SKM-1 (cell line): ENCODE results near the gene AUTS2.

Experiments
- DNase-seq: peaks from one replicate; lab custom pipeline; 2025; ENCODE audit not compliant: unreplicated experiment; lab: John Stamatoyannopoulos, UW

Gene AUTS2

GRCh38 chr7:69622960-69623359 lies 24.7 kb downstream of the AUTS2 start:
- no peak for DNase-seq

DNA sequence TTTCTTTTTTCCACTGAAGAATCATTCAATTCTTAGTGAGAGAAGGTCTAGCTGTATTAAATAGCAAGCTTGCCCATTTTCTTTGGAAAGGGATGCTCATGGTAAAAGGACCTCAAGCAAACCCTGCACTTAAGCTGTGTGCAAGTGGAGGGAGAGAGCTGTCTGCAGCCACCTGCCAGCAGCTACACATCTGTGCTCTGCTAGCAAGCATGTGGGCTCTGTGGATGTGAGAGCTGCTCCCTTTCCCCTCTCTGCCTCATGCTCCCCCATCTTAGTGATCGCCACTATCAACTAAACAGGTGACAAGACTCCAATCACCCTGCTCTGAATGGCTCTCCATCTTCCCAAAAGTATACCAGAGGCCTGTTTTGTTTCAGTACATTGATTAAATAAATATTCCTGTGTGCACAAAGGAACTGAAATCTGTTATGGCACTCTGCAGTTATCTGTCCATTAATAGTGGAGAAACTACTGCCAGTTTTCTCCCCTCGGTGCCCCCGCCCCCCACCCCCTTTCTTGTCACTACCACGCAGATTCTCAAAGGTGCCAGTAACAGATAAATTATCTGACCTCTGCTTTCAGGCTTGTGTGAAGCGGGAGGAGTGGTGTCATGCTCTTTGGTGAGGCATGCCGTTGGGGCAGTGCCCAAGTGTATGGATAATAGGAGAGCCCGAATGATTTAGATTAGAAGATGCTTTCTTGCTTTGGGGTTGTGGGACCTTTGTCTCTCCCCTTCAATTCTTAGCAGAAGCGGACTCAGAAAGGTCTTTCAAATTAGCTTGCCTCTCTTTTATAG lies 26.4 kb downstream of the AUTS2 start:
- DNase-seq = no peak

DNA sequence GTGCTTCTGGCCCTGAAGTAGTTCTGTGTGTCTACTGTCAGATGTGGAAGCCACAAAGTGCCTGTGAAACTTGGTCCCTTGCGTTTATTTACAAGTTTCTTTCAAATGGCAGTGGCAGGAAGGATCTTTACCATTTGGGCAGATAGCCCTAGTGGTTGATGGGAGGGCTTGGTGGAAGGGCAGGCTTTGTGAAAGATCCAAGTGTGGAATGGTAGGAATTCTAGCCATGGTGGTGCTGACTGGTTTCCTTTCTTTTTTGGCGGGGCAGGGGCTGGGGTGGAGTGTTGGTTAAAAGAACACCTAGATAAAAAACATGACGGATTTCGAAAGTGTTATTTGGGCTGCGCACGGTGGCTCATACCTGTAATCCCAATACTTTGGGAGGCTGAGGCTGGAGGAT lies 27.0 kb downstream of the AUTS2 start:
- no peak for DNase-seq

DNA sequence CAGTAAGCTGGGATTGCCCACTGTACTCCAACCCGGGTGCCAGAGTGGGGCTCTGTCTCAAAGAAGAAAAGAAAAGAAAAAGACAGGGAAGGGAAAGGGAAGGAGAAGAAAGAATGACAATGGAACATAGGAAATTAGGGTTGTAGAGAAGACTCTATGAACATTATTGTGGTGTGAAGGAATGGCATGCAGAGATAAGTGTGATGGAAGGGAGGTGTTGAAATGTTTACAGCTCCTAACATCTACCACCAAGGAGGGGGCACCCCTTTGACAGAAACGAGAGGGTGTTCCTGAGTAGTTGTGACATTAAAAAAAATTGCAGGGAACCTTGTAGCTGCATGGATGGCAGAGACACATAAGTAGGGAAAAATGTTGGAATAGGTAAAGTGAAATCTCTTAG lies 27.5 kb downstream of the AUTS2 start:
- DNase-seq = no peak

DNA sequence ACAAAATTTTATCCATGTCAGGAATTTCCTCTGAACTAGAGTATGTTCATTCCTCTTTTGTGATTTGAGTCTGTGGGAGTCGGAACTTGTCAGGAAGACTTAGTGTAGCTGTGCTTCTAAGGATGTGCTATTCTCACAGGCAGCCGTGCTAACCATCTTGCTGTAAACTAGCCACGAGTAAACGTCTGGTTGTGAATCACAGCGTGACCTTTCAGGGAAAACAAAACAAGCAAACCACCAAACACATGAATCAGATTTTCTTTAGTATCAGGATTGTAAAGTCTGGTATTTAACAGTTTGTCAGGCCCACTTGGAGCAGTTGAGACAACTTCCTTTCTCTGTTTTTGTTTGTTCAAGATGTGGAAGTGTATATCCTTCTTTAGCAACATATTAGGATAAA lies 32.0 kb downstream of the AUTS2 start:
- DNase-seq = no peak

DNA sequence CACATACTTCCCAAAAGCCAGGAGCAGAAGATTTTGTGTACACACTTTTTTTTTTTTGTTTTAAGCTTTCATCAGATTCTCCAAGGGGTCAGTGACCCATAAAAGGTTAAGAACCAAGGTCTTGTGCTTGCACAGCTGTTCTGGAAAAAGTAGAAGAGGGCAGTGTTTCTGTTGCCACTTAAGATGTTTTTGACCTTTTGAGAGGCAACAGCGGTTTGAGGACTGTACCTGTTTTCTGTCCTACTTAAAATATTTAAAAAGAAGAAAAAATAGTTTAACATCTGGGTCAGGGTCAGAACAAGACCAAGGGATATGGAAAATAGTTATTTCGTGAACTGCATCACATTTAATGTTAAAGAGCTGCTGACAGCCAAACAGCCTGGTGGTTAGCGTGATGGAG lies 32.9 kb downstream of the AUTS2 start:
- no peak for DNase-seq

DNA sequence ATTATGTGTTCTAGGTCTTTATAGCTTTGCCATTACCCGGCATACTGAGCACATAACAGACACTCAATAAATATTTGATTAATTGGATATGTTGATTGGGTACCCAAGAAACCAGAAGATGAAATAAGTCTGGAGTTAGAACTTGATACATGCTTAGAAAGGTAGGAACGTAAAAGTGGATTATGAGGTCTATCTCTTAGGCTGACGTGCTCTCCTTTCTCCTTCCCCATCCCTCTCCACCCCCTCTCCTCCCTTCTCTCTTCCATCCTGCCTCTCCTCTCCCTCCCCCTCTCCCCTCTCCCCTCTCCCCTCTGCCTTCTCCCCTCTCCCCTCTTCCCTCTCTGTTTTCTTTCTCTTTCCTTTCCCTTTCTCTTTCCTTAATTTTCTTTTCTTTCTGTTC lies 34.0 kb downstream of the AUTS2 start:
- DNase-seq = no peak

DNA sequence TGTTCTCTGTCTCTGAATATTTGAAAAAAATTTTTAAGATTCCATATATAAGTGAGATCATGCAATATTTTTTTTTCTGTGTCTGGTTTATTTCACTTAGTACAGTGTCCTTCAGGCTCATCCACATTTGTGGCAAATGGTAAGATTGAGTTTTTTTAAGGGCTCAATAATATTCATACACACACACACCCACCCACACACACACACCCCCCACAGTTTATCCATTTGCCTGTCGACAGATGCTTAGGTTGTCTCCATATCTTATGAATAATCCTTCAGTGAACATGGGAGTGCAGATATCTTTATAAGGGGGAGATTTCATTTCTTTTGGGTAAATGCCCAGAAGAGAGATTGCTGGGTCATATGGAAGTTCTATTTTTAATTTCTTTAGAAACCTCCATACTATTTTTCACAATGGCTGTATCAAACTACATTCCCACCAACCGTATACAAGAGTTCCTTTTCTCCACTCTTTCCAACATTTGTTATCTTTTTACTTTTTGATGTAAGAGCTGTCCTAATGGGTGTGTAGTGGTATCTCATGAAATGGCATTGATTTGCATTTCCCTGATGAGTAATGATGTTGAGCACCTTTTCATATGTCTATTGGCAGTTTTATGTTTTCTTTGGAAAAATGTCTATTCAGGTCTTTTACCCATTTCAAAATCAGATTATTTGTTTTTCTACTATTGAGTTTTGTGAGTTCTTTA lies 35.0 kb downstream of the AUTS2 start:
- DNase-seq = no peak

GRCh38 chr7:69635555-69636185 lies 37.4 kb downstream of the AUTS2 start:
- no peak for DNase-seq

DNA sequence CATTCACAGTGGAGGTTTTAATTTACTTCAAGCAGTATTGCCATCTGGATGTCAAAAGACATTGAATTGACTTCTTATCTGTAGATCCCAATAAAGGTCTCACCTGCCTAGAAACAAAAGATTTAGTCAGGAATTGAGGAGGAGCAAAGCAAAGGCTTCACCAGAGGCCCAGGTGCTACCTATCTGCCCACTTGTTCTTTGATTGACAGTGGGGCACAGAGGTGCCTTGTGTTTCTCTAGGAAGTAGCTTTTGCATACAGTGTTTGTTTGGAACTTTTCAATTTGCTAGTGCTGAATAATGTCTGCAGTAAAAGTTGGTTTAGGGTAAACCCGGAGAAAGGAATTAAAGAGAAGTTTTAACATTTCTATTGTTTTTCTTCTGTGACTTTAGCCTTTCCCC lies 40.4 kb downstream of the AUTS2 start:
- DNase-seq = no peak

GRCh38 chr7:69640216-69640615 lies 41.9 kb downstream of the AUTS2 start:
- DNase-seq = no peak

- DNase-seq = no peak
Observed at GRCh38 chr7:69640925-69641594, 42.8 kb downstream of the AUTS2 start.

GRCh38 chr7:69643265-69643664 lies 45.0 kb downstream of the AUTS2 start:
- no peak for DNase-seq

- no peak for DNase-seq
Observed at GRCh38 chr7:69643708-69644445, 45.6 kb downstream of the AUTS2 start.

DNA sequence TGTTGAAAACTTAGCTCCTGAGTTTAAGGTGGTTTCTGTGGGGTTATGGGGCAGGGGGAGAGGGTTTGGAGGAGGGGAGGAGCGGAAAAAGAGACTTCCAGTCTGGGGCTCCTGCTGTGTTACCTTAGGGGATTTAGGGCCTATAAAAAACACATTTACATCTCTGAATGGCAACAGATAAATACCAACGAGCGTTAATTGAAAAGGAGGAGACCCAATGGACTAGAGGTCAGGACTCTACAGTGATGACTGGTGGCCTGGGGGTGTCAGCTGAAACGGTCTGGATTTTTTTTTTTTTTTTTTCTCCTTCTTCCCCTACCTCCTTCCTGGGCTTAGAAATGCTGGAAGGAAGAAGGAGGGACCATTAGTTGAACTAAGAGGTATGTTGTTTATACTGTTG lies 47.4 kb downstream of the AUTS2 start:
- DNase-seq = no peak

GRCh38 chr7:69651101-69651590 lies 52.9 kb downstream of the AUTS2 start:
- DNase-seq = no peak

DNA sequence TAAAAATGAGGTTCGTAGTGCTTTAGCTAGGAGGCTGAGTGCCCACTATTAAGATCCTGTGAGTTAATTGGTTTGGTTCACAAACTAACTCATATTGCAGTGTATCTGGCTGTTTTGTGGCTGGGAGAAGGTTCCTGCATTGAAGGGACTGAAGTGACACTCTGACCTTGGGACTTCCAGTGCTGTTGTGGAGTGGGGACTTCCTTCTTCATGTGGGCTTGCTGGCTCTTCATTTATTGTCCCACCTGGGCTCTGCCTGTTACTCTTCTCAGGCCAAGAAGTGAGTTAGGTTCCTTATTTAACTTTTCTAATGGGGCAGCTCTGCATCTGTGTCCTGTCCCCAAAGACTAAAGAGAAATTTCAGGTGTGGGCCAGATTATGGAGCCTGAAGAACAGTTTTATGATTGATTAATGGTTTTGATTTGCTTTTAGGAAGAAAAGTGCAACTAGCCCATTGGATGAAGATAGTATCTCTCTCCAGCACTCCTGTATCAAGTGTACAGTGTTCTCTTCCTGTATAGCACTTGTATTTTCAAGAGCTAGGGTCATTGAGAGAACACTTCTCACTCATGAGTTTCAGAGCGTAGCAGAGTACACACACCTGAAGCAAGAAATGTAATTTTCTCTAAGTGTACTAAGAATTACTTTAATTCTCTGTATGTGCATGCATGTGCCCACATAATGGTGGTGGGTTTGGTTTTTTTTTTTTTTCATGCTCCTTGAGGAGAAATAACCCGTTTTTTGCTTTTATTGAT lies 54.8 kb downstream of the AUTS2 start:
- no peak for DNase-seq

DNA sequence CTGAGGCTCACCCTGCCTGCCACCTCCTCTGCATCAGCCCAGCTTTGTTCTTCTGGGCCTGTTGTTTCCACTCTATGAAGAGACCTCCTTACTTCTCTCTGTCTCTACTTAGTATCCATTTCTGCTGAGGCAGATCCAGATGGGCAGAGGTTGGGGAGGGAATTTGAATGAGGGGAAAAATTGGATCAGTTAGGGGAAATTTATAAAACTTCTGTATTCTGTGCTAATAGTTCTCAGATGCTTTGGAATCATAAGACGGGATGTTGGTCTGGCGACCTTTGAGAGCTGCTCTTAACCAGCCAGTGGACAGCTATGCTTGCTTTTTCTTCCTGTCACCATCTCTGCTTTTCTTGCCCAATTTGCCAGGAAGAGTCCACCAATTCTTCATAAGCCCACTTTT lies 55.5 kb downstream of the AUTS2 start:
- DNase-seq = no peak

GRCh38 chr7:69654381-69654780 lies 56.1 kb downstream of the AUTS2 start:
- peak; percentile 71 for DNase-seq
